Aorta (tissue), 4 donors: Measurements from ENCODE around the gene NDRG3. TPM values are rescaled to one million over a fixed set of nuclear protein-coding genes. Genes with fewer than 3 reads are reported as not detected.

ENCODE experiments used
- polyA plus RNA-seq, 2 donors: library from polyadenylated mRNA; stranded (reverse); fragments of 200-250 nt; gene quantifications; one replicate each; pipeline ENCODE4 v1.2.3, GENCODE V29; 2013
- total RNA-seq, 2 donors: library from RNA; stranded (reverse); fragmentation: NEBNext Ultra II Directional; extraction: Animal tissue kit (Norgen Biotek cat#: 25700); gene quantifications; one replicate each; pipeline ENCODE4 v1.2.1, GENCODE V29; 2021
- donor health status: healthy with polysubstance abuse.
- donor health status: Bipolar disorder and iron deficiency.
- donor health status: DM: no; HTN: no; CAD: no.
- donor health status: DM: yes; HTN: yes; CAD: no.

The NDRG3 gene
- total and polyA plus RNA-seq, 4 donors = 31.4 to 37.6 (median 33.8) TPM

Other genes starting within 250 kb of the NDRG3 start
- gene MYL9, start 204.6 kb downstream of the NDRG3 start, total RNA-seq = 1,000 to 10,000 TPM; 2,086 to 3,222 TPM
- 1,000 to 10,000 TPM; 1,693 to 2,621 TPM for gene MYL9, start 204.6 kb downstream of the NDRG3 start, polyA plus RNA-seq
- 10 to 100 TPM; 11.8 to 12.8 TPM for gene TGIF2, start 172.5 kb downstream of the NDRG3 start, total RNA-seq
- gene TGIF2, start 172.5 kb downstream of the NDRG3 start, polyA plus RNA-seq = 1 to 10 TPM; 3.6 to 5.3 TPM
- 10 to 100 TPM; 39.8 to 48.1 TPM for gene RAB5IF, start 140.3 kb downstream of the NDRG3 start, total RNA-seq
- 10 to 100 TPM; 52.1 to 71.0 TPM for gene RAB5IF, start 140.3 kb downstream of the NDRG3 start, polyA plus RNA-seq
- gene SLA2, start 99.9 kb downstream of the NDRG3 start, total RNA-seq = 1 to 10 TPM in 1 of 2 donors, under 1 TPM in 1; 0.99 to 1.0 TPM
- under 1 TPM in 1 of 2 donors, not detected in 1; 0.13 TPM for gene SLA2, start 99.9 kb downstream of the NDRG3 start, polyA plus RNA-seq
- gene DSN1, start 27.7 kb upstream of the NDRG3 start, total RNA-seq = 1 to 10 TPM; 7.1 to 7.7 TPM
- gene DSN1, start 27.7 kb upstream of the NDRG3 start, polyA plus RNA-seq = 10 to 100 TPM in 1 of 2 donors, 1 to 10 TPM in 1; 7.1 to 10.6 TPM
- under 1 TPM in 1 of 2 donors, not detected in 1; 0.36 TPM for gene TLDC2, start 130.0 kb upstream of the NDRG3 start, total RNA-seq
- gene TLDC2, start 130.0 kb upstream of the NDRG3 start, polyA plus RNA-seq = 1 to 10 TPM in 1 of 2 donors, not detected in 1; 4.1 TPM
- gene SAMHD1, start 205.6 kb upstream of the NDRG3 start, total RNA-seq = 100 to 1,000 TPM; 127 TPM
- gene SAMHD1, start 205.6 kb upstream of the NDRG3 start, polyA plus RNA-seq = 100 to 1,000 TPM in 1 of 2 donors, 10 to 100 TPM in 1; 85.0 to 165 TPM